Breast epithelium (tissue), 3 donors: ENCODE measurements around the gene NPHP4.

Experiments
- POLR2AphosphoS5 ChIP-seq, 3 donors: sonication (generic); formaldehyde crosslinking; IDR thresholded peaks; one replicate each; pipeline ENCODE4 v1.6.1; 2017; ENCODE audit warnings: antibody characterized with exemption in 3 of 3
- TF ChIP-seq, protein P1 (sequence below), 3 donors: fragments of 450-650 bp; IDR thresholded peaks; one replicate each; pipeline ENCODE4 v1.5.1; 2016 to 2017; ENCODE audit warnings: antibody characterized with exemption in 3 of 3, mild to moderate bottlenecking in 3 of 3, moderate library complexity in 3 of 3

DNA sequence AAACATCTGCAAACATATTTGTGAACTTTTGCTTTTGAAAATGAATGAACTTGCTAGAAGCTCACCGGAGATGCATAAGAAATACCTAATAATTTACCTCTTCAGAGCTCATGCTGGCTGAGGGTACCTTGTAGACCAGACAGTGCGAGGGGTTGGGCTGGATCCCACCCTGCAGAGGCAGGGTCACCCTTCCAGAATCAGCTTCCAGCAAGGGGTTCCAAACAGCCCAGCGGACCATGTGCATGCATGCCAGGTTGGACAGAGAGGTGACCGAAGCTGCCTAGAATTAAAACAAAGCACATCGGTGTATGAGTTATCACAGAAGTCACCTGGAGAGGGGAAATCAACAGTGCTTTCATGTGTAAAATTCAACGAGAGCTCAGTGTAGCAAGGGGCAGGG lies 59.2 kb downstream of the NPHP4 start:
- TF ChIP-seq POLR2AphosphoS5 (IDR thresholded peaks at IDR 0.05) = no peak
- TF ChIP-seq, protein P1, sequence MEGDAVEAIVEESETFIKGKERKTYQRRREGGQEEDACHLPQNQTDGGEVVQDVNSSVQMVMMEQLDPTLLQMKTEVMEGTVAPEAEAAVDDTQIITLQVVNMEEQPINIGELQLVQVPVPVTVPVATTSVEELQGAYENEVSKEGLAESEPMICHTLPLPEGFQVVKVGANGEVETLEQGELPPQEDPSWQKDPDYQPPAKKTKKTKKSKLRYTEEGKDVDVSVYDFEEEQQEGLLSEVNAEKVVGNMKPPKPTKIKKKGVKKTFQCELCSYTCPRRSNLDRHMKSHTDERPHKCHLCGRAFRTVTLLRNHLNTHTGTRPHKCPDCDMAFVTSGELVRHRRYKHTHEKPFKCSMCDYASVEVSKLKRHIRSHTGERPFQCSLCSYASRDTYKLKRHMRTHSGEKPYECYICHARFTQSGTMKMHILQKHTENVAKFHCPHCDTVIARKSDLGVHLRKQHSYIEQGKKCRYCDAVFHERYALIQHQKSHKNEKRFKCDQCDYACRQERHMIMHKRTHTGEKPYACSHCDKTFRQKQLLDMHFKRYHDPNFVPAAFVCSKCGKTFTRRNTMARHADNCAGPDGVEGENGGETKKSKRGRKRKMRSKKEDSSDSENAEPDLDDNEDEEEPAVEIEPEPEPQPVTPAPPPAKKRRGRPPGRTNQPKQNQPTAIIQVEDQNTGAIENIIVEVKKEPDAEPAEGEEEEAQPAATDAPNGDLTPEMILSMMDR (IDR thresholded peaks at IDR 0.05) = no peak
